Fibroblast of gingiva (primary cell): ENCODE data around the gene PGAM1.
"Not testable (repeated sequence)": the region's sequence is repeated elsewhere in the genome, so short reads cannot be mapped to it uniquely, and the experiment has no call there.

ENCODE experiments used
- DNase-seq: peaks from one replicate; pipeline ENCODE4 v3.0.0-alpha.2; 2011; ENCODE audit warnings: low read depth

The PGAM1 gene

GRCh38 chr10:97459111-97459510 is 33.1 kb downstream of the PGAM1 start:
- DNase-seq: no peak

DNA sequence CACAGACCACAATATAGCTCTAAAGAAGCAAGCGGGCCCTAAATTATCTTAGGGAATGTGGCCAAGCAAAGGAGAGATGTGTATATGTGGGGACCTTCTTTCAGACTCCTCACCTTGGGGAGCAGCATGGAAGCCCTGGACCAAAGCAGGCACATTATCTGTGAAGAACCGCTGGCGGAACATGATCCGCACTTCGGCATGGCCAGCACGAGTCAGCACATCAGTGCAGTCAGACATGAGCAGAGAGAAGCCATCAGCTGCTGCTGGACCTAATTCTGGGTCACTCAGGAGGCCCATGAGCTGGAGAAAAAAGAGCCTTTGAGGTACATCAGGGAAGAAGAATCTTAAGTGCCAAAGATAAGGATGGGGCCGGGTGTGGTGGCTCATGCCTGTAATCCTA is 33.9 kb downstream of the PGAM1 start:
- DNase-seq: no peak

- DNase-seq: no peak
Measured at GRCh38 chr10:97462309-97462708, 36.3 kb downstream of the PGAM1 start.

GRCh38 chr10:97463363-97464132 is 37.6 kb downstream of the PGAM1 start:
- peak; percentile 80 for DNase-seq

DNA sequence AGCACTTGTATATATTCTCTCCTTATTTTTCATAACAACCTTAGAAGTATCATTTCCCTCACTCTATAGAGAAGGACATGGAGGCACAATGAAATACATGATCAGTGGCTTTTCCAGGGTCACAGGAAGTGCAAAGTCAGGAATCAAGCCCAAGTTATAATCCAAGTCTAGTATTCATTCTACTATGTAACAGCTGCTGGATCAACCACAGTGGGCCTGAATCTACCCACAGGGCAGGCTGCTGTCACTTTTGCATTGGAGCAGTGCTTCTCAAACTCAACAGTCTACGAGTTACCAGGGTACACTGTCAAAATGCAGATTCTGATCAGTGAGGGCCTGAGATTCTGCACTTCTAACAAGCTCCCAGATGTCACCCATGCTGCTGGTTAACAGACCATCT is 38.2 kb downstream of the PGAM1 start:
- DNase-seq: no peak

DNA sequence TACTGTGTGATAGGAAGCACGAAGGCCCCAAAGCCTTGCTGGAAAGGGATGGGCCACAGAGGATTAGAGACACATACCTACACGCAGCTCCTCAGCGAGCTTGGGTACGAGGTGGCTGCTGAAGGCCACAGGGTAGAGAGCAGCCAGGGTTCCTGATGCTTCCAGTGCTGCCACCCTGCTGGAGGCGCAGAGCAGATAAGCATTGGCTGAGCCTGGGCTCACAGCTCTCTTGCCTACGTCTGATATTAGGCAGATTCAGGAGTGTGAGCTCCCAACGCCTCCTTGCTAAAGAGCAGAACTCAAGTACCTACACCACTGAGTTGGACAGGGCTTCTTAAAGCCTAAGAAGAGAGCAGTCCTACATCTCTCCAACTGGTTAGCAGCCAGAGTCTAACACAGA is 40.0 kb downstream of the PGAM1 start:
- DNase-seq: no peak

DNA sequence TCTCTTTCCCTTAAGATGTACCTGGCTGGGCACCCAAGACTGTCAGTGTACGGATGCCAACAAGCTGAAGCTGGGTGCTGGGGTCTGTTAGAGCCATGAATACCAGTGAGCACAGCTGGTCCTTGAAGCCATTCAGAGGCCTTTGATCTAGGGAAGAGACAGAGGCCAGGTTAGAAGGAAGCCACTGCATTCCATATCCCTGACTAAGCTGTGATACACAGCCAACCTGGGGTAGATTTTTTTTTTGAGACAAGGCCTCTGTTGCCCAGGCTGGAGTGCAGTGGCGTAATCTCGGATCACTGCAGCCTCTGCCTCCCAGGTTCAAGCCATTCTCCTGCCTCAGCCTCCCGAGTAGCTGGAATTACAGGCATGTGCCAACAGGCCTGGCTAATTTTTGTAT is 40.8 kb downstream of the PGAM1 start:
- DNase-seq: no peak

- no peak for DNase-seq
Measured at GRCh38 chr10:97468162-97468561, 42.2 kb downstream of the PGAM1 start.

DNA sequence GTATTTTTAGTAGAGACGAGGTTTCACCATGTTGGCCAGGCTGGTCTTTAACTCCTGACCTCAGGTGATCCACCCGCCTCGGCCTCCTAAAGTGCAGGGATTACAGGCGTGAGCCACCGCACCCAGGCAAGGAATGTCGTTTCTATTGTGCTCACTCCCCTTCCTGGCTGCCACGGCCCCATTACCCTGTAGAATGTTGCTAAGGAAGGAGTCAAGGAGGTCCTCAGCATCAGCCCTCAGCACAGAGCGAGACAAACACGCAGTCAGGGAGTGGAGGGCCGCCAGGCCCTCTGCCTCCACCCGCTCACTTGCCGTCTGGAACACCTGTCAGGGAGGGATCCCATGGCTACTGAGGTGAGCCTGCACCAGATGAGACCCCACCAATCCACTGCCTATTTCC is 42.8 kb downstream of the PGAM1 start:
- DNase-seq: not testable (repeated sequence)

DNA sequence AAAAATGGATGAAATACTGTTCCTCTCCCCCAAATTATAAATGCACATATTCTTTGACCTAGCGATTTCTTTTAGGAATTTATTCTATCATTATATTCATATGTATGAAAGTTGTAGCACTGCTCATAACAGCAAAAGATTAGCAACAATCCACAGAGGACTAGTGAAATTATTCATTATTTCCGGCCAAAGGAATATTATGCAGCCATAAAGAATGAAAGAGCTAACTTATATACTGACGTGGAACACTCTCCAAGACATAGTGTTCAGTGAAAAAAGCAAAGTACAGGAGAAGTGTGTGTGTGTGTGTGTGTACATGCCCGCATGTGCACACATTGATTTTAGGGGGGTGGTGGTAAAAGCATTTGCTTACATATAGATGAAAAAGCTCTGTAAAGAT is 48.9 kb downstream of the PGAM1 start:
- no peak for DNase-seq

DNA sequence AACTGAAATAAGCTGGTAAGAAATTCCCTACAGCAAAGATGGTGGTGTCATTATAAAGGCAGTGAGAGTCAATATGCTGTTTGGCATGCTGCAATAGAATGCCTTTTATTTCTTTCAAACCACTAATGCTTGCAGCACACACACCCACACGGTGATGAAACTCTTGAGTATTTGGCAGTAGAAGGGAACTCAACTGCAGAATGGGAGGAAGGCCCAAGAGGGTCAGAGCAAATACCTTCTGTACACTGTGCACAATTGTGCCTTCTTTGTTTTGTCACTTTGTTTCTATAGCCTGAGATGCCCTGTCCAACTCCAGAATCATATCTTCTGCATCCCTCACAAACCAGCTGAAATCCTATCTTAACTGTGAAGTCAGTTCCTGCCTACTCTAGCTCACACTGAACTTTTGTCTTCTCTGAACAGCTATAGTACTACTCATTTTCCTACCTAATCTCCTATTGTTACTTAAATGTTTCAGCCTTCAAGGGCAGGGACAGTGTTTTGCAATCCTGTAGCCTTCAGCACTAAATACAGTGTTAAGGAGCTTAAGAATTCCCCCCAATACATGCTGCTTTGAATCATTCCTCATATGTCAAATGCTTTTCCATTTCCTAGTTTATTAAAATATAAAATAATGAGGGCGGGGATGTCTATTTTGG is 50.1 kb downstream of the PGAM1 start:
- DNase-seq: peak; percentile 81

DNA sequence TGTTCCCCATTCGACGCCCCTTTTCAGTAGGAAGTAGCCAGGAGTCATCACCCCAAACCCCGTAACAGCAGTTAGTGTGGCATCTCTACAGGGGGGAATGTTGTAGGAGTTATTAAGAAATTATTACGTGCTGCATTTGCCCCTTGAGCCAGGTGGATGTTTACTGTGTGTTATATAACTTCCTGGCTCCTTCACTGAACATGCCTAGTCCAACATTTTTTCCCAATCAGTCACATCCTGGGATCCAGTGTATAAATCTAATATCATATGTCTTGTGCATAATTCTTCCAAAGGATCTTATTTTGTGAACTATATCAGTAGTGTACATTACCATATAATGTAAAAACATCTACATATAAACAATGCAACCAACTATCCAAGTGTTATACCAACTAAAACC is 53.4 kb downstream of the PGAM1 start:
- DNase-seq: not testable (repeated sequence)

GRCh38 chr10:97479939-97480338 is 53.9 kb downstream of the PGAM1 start:
- DNase-seq: no peak

DNA sequence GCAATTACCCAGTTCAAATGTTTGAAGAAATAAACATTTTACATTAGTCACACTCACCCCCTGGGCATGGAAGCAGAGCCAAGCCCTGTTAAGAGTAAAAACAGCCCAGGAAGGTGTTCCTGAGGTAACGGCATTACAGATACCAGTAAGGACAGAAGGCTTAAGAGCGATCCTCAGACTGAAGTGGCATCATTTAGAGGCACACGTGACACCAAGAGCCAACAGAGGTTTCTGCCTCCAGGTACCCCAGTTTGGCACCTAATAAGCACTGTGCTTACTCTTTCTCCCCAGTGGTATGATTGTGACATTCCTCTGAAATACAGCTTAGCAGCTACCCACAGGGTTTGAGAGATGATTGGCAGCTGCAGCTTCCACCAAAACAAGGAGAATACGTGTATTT is 55.1 kb downstream of the PGAM1 start:
- DNase-seq: no peak

DNA sequence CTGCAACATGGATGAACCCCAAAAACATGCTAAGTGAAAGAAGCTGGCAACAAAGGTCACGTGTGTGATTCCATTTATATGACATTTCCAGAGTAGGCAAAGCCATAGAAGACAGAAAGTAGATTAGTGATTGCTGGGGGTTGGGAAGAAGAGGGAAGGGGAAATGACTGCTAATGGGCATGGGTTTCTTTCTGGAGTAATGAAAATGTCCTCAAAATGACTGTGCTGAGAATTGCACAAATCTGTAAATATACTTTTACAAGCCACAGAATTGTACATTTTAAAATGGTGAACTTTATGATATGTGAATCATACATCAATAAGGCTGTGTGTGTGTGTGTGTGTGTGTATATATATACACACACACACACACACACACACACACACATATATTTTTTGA is 56.4 kb downstream of the PGAM1 start:
- no peak for DNase-seq
